HG02571 (cell line): ENCODE data around the gene ACSL6.

Source experiments
- ATAC-seq: cut with Tn5 transposase; IDR thresholded peaks from one replicate; pipeline ENCODE4 v1.9.1; 2021; ENCODE audit warnings: mild to moderate bottlenecking, moderate library complexity; ENCODE audit not compliant: unreplicated experiment

ACSL6 gene

DNA sequence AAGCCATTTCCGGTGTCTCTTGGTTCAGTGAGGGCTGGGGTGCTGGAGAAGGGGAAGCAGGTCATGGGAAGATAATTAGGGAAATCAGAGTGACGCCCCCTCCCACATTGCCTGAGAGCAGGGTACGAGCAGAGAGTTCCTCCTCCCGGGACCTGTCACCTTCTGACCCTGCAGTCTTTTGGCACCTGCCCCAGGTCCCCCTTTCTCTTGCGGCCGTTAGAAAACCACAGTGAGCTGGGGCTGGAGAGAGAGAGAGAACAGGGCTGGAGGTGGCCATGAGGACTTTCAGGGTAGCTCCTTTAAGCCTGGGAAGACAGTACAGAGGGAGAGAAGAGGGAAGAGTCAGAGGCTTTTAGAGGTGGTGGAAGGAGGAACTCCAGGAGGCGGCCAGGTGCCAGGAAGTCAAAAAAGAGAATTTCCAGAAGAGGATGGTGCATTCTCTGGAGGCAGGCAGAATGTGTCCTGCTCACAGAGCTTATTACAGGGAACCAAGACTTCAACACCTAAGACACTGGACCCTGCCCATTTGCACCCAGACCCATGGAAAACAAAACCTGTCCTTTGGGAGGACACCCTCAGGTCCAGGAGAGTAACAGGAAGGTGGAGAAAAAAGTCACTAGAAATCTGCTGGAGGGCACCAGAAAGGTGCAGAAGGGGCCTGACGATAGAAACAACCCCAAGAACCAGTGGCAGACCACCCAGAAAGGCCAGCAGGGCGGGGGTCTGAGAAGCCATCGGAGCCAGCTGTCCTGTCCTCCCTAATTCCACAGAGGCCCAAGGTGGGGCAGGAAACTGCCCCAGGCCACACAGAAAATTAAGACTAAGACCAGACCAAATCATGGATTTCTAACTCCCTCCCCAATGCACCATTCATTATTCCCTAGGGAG, 6.5 kb upstream of the ACSL6 start:
- ATAC-seq = no peak

DNA sequence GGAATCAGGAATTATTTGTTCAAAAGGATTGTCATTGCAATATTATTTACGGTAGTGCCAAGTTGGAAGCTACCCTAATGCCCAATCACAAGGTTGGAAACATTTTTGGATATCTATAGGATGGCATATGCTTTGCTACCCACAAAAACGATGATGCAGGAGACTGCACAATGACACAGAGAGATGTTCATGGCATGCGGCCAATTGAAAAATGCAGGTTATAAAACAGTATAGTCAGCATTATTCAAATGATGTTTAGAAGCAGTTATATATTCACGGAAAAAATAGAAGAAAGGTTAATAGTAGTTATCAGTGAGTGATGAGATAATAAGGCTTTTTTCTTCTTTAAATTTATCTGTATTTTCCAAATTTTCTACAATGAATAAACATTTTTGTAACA, 5.9 kb upstream of the ACSL6 start:
- ATAC-seq = no peak

- ATAC-seq = no peak
Observed at GRCh38 chr5:132016721-132017250, 5.3 kb upstream of the ACSL6 start.

DNA sequence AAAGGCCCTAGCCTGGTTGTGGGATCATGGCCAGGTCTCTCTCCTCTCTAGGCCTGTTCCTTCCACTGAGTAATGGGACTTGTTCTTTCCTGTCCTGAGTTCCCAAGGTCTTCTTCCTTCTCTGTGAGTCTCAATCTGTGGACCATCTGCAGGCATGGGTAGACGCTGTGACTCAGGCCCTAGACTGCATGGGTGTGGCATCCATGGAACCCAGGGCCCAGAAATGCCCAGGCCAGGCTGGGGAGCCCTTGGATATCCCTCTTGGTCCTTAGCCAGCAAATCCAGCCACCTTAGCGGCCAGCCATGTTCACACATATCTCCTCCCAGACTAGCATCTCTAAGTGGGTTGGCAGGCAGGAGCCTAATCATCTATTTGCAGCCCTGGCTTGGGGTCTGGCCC, 2.3 kb upstream of the ACSL6 start:
- no peak for ATAC-seq

- no peak for ATAC-seq
Observed at GRCh38 chr5:132013006-132013689, 1.7 kb upstream of the ACSL6 start.

DNA sequence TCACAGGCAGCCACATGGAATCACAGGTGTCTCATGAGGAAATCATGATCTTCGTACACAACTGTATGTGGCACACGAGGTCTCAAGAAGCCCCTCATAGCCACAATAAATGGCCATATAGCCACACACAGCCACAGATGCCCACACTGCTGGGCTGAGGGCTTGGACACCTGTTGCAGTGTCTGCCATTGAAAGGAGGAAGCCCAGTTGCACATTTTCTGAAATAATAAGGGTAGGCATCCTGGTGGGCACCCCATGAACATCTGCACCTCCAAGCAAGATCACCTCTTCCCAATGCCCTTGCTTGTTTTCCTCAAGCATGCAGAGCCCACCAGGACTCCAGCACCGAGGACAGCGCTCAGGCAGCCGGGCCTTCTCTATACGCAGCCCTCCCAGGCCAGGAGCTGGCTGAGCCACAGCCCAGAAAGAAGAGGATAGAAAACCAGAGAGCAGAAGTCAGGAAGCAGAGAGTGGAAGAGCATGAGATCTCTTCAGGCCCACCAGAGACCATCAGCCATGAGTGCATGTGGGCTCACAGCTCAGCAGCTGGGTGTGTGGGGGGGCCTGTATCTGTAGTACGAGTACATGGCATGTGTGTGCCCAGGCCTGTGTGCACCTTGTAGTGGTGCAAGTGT, 1.0 kb upstream of the ACSL6 start:
- no peak for ATAC-seq

GRCh38 chr5:132010989-132011621, 353 bp downstream of the ACSL6 start:
- no peak for ATAC-seq

DNA sequence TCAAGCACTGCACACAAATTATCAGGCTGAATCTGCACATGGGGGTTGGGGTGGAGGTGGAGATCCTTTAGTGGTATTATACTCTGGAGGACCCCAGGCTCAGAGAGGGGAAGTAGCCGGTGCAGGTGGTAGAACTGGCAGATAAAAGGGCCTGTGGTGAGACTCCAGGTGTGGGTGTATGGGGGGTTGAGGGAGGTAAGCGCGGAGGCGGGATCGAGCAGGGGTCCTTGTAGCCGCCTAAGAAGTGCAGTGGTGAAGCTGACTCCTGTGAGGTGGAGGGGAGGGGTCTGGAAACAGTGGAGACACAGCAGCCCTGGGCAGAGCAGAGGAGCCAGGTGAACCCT, 841 bp downstream of the ACSL6 start:
- no peak for ATAC-seq

DNA sequence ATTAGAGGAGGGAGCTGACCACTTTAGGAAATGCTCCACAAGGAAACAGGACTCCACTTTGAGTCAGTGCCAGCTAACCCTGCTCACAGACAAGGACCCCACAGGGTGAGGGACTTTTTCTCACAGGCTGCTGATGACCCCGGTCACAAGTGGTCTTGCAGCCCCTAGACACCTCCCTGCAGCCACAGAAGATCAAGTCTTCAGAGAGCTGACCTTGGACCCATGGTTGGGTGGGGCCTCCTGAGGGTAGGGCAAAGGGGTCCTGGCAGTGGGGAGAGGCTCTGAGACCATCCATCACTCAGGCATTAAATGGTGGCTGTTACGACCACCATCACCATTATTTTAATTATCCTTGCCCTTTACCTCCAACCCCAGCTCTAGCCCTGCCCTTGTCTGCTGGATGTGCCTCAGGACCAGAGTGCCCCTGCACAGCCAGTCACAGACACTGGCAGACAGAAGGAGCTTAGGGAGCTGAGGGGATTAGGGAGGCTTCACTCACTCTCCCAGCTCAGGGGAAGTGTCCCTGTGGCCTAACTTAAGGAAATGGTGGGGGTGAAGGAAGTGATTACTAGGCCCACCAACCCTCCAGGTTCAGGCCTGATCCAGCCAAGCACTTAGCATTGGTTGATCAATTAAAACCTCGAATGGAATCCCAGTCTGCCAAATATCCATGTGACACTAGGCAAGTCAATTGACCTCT, 1.6 kb downstream of the ACSL6 start:
- ATAC-seq = no peak

GRCh38 chr5:132008961-132009680, 2.3 kb downstream of the ACSL6 start:
- ATAC-seq = no peak

DNA sequence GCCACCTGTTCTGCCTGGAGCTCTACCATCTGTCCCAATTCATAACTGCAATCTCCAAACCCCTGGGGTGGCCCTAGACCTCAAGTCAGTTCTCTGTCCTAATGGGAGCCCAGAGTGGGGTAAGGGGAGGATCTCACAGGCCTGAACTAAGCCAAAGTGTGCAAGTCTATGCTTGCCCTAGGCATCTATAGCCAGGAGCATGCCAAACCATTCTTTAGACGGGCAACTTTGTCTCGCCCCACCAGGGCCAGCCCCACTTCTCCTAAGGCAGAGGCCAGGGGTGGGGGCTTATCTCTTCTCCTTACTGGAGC, 3.3 kb downstream of the ACSL6 start:
- ATAC-seq = no peak

GRCh38 chr5:132007399-132008162, 3.9 kb downstream of the ACSL6 start:
- peak; percentile 69 for ATAC-seq

GRCh38 chr5:132006331-132007120, 4.9 kb downstream of the ACSL6 start:
- no peak for ATAC-seq

GRCh38 chr5:132005591-132005990, 5.9 kb downstream of the ACSL6 start:
- no peak for ATAC-seq

DNA sequence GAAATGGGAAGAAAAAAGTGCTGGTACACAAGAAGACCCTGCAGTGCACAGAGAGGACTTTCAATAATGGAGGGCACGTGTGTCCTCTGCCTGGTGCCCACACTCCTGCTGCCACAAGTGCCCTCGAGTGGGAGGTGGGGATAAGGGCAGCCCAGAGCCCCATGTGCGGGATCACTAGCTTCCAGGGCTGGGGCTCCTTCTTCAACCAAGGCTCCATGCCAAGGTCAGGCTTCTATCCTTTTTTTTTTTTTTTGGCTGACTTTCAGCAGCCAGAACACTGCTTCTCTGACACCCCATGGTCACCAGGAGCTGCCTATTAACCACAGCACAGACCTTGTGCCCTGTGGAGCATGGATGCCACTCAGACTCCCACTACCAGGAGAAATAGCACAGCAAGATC, 7.5 kb downstream of the ACSL6 start:
- ATAC-seq = no peak

GRCh38 chr5:132003170-132003744, 8.2 kb downstream of the ACSL6 start:
- ATAC-seq = no peak

- ATAC-seq = no peak
Observed at GRCh38 chr5:132002757-132003156, 8.7 kb downstream of the ACSL6 start.
